ENCODE data around the gene PHF13.

PHF13 gene

GRCh38 chr1:6580119-6580592 lies 33.4 kb upstream of the PHF13 start:
- Histone ChIP-seq H3K9me3 (ENCODE audit: control insufficient read depth, low read length) (no peaks in the 10 kb centered on the region), H3K9ac (ENCODE audit: low read length) (peak overlapping the region; percentile 90), H3K4me3 (ENCODE audit: low read length) (peak overlapping the region; percentile 92), H3K36me3 (ENCODE audit: control insufficient read depth, insufficient read depth, low read length, severe bottlenecking) (no peaks in the 10 kb centered on the region), H3K27me3 (replicated peaks; ENCODE audit: control insufficient read depth, insufficient read depth, low read length) (no peaks in the 10 kb centered on the region), H3K4me1 (ENCODE audit: control insufficient read depth, insufficient read depth, low read length) (peaks cover 14% of the 10 kb centered on the region)
- peak; percentile 45 for DNase-seq (ENCODE audit: low read depth)

DNA sequence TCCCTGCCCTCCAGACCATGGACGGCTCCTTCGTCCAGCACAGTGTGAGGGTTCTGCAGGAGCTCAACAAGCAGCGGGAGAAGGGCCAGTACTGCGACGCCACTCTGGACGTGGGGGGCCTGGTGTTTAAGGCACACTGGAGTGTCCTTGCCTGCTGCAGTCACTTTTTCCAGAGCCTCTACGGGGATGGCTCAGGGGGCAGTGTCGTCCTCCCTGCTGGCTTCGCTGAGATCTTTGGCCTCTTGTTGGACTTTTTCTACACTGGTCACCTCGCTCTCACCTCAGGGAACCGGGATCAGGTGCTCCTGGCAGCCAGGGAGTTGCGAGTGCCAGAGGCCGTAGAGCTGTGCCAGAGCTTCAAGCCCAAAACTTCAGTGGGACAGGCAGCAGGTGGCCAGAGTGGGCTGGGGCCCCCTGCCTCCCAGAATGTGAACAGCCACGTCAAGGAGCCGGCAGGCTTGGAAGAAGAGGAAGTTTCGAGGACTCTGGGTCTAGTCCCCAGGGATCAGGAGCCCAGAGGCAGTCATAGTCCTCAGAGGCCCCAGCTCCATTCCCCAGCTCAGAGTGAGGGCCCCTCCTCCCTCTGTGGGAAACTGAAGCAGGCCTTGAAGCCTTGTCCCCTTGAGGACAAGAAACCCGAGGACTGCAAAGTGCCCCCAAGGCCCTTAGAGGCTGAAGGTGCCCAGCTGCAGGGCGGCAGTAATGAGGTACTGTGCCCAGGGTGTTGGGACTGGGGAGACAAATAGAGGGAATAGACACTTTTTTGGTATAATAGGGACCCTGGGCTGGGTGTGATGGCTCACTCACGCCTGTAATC lies 32.7 kb upstream of the PHF13 start:
- Histone ChIP-seq H3K4me1 (ENCODE audit: control insufficient read depth, insufficient read depth, low read length) (peaks cover 14% of the 10 kb centered on the region), H3K4me3 (ENCODE audit: low read length) (peak overlapping the region; percentile 92), H3K27me3 (replicated peaks; ENCODE audit: control insufficient read depth, insufficient read depth, low read length) (no peaks in the 10 kb centered on the region), H3K9ac (ENCODE audit: low read length) (peak overlapping the region; percentile 90), H3K36me3 (ENCODE audit: control insufficient read depth, insufficient read depth, low read length, severe bottlenecking) (no peaks in the 10 kb centered on the region), H3K9me3 (ENCODE audit: control insufficient read depth, low read length) (no peaks in the 10 kb centered on the region)
- peak; percentile 41 for DNase-seq (ENCODE audit: low read depth)

DNA sequence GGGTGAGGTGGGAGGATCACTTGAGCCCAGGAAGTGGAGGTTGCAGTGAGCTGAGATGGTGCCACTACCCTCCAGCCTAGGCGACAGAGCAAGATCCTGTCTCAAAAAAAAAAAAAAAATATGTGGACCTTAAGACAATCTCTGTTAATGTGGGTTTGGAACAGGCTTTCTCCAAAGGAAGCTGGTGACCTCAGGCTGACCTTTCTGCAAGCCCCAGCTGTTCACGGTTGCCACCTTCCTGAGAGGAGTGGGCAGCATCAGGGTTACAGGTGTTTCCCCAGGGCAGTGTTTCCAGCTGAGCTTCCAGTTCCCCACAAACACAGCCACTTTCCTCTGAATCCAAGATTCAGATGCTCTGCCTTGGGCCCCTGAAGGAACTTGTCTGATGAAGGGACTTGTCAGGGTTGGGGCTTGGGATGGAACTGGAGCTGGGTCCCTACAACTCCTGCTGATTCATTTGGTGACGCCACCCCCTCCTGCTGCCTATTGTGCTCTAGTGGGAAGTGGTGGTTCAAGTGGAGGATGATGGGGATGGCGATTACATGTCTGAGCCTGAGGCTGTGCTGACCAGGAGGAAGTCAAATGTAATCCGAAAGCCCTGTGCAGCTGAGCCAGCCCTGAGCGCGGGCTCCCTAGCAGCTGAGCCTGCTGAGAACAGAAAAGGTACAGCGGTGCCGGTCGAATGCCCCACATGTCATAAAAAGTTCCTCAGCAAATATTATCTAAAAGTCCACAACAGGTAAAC lies 31.8 kb upstream of the PHF13 start:
- H3K36me3 ChIP-seq (ENCODE audit: control insufficient read depth, insufficient read depth, low read length, severe bottlenecking), result no peaks in the 10 kb centered on the region
- DNase-seq (ENCODE audit: low read depth), result no peak
- no peaks in the 10 kb centered on the region for H3K27me3 ChIP-seq (replicated peaks; ENCODE audit: control insufficient read depth, insufficient read depth, low read length)
- peaks cover 14% of the 10 kb centered on the region for H3K4me1 ChIP-seq (ENCODE audit: control insufficient read depth, insufficient read depth, low read length)
- H3K4me3 ChIP-seq (ENCODE audit: low read length), result no peak overlapping the region
- H3K9ac ChIP-seq (ENCODE audit: low read length), result no peak overlapping the region
- H3K9me3 ChIP-seq (ENCODE audit: control insufficient read depth, low read length), result no peaks in the 10 kb centered on the region

GRCh38 chr1:6582370-6582769 lies 31.2 kb upstream of the PHF13 start:
- no peaks in the 10 kb centered on the region for H3K27me3 ChIP-seq (replicated peaks; ENCODE audit: control insufficient read depth, insufficient read depth, low read length)
- H3K36me3 ChIP-seq (ENCODE audit: control insufficient read depth, insufficient read depth, low read length, severe bottlenecking), result no peaks in the 10 kb centered on the region
- no peaks in the 10 kb centered on the region for H3K9me3 ChIP-seq (ENCODE audit: control insufficient read depth, low read length)
- no peak overlapping the region for H3K9ac ChIP-seq (ENCODE audit: low read length)
- DNase-seq (ENCODE audit: low read depth), result no peak
- no peak overlapping the region for H3K4me3 ChIP-seq (ENCODE audit: low read length)
- peaks cover 14% of the 10 kb centered on the region for H3K4me1 ChIP-seq (ENCODE audit: control insufficient read depth, insufficient read depth, low read length)

- no peak for DNase-seq (ENCODE audit: low read depth)
- H3K9me3 ChIP-seq (ENCODE audit: control insufficient read depth, low read length), result no peaks in the 10 kb centered on the region
- H3K4me1 ChIP-seq (ENCODE audit: control insufficient read depth, insufficient read depth, low read length), result peaks cover 17% of the 10 kb centered on the region
- no peak overlapping the region for H3K4me3 ChIP-seq (ENCODE audit: low read length)
- H3K27me3 ChIP-seq (replicated peaks; ENCODE audit: control insufficient read depth, insufficient read depth, low read length), result no peaks in the 10 kb centered on the region
- H3K36me3 ChIP-seq (ENCODE audit: control insufficient read depth, insufficient read depth, low read length, severe bottlenecking), result peaks cover 9% of the 10 kb centered on the region
- no peak overlapping the region for H3K9ac ChIP-seq (ENCODE audit: low read length)
Observed at GRCh38 chr1:6584126-6585080, 29.1 kb upstream of the PHF13 start.

GRCh38 chr1:6585081-6585722 lies 28.3 kb upstream of the PHF13 start:
- Histone ChIP-seq H3K4me3 (ENCODE audit: low read length) (no peak overlapping the region), H3K4me1 (ENCODE audit: control insufficient read depth, insufficient read depth, low read length) (peaks cover 18% of the 10 kb centered on the region), H3K9me3 (ENCODE audit: control insufficient read depth, low read length) (no peaks in the 10 kb centered on the region), H3K27me3 (replicated peaks; ENCODE audit: control insufficient read depth, insufficient read depth, low read length) (no peaks in the 10 kb centered on the region), H3K9ac (ENCODE audit: low read length) (no peak overlapping the region), H3K36me3 (ENCODE audit: control insufficient read depth, insufficient read depth, low read length, severe bottlenecking) (peaks cover 17% of the 10 kb centered on the region)
- no peak for DNase-seq (ENCODE audit: low read depth)

GRCh38 chr1:6585841-6586240 lies 27.7 kb upstream of the PHF13 start:
- Histone ChIP-seq H3K36me3 (ENCODE audit: control insufficient read depth, insufficient read depth, low read length, severe bottlenecking) (peaks cover 23% of the 10 kb centered on the region), H3K9me3 (ENCODE audit: control insufficient read depth, low read length) (no peaks in the 10 kb centered on the region), H3K4me3 (ENCODE audit: low read length) (no peak overlapping the region), H3K27me3 (replicated peaks; ENCODE audit: control insufficient read depth, insufficient read depth, low read length) (no peaks in the 10 kb centered on the region), H3K9ac (ENCODE audit: low read length) (no peak overlapping the region), H3K4me1 (ENCODE audit: control insufficient read depth, insufficient read depth, low read length) (peaks cover 12% of the 10 kb centered on the region)
- no peak for DNase-seq (ENCODE audit: low read depth)

DNA sequence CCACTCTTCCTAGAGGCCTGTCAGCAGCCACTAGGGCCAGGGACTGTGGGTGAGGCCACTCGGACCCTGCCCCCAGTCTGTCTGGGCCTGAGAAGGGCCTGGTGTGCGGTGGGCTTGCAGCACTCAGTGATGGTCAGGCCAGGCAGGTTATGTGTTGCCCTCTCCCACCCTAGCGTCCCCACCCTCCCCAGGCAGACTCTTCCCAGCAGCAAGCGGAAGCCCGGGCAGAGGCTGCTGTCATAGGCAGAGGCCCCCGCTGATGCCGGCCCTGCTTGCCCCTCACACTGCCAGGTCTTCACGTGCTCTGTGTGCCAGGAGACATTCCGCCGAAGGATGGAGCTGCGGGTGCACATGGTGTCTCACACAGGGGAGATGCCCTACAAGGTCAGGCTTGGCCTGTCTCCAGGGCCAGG lies 27.1 kb upstream of the PHF13 start:
- DNase-seq (ENCODE audit: low read depth), result no peak
- Histone ChIP-seq H3K9me3 (ENCODE audit: control insufficient read depth, low read length) (no peaks in the 10 kb centered on the region), H3K36me3 (ENCODE audit: control insufficient read depth, insufficient read depth, low read length, severe bottlenecking) (peaks cover 29% of the 10 kb centered on the region)

DNA sequence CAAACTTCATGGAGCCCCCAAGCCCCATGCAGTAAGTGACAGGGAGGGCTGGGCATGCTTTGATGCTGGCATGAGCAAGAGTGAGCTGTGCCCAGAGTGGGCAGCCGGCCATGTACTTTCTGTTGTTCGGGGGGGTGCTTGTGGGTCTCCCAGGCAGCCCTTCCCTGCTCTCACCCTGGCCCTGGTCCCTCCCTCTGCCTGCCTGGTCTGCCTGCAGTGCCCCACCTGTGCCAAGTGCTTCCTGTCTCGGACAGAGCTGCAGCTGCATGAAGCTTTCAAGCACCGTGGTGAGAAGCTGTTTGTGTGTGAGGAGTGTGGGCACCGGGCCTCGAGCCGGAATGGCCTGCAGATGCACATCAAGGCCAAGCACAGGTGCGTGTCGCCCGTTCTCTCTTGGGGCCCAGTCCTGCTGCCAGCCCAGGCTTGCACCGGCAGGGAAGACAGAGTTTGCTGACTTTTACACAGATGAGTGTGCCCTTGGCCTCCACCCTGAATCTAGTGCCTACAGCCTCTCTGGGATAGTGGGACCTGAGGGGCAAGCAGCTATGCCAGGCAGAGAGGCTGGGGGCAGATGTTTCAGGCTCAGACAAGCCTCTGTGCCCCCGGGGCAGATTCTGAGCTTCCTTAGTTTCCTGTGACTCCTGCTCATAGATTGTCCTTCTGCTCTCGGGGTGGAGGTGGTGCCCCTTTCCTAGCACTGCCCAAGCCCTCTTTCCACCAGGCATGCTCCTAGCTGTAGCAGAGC lies 26.1 kb upstream of the PHF13 start:
- Histone ChIP-seq H3K4me1 (ENCODE audit: control insufficient read depth, insufficient read depth, low read length) (peaks cover 11% of the 10 kb centered on the region), H3K9me3 (ENCODE audit: control insufficient read depth, low read length) (no peaks in the 10 kb centered on the region), H3K4me3 (ENCODE audit: low read length) (no peak overlapping the region), H3K36me3 (ENCODE audit: control insufficient read depth, insufficient read depth, low read length, severe bottlenecking) (peaks cover 39% of the 10 kb centered on the region), H3K9ac (ENCODE audit: low read length) (no peak overlapping the region), H3K27me3 (replicated peaks; ENCODE audit: control insufficient read depth, insufficient read depth, low read length) (no peaks in the 10 kb centered on the region)
- no peak for DNase-seq (ENCODE audit: low read depth)

More for the DNA sequence above, 27.1 kb upstream of the PHF13 start:
- no peak overlapping the region for H3K4me3 ChIP-seq (ENCODE audit: low read length)
- no peaks in the 10 kb centered on the region for H3K27me3 ChIP-seq (replicated peaks; ENCODE audit: control insufficient read depth, insufficient read depth, low read length)
- H3K9ac ChIP-seq (ENCODE audit: low read length), result no peak overlapping the region
- peaks cover 8% of the 10 kb centered on the region for H3K4me1 ChIP-seq (ENCODE audit: control insufficient read depth, insufficient read depth, low read length)

Measured in adipocyte (in vitro differentiated cells).